Spleen (tissue), 11 donors: Measurements from ENCODE around the gene RNASEH2B. TPM values are rescaled to one million over a fixed set of nuclear protein-coding genes. Genes with fewer than 3 reads are reported as not detected.

Experiments used
- DNase-seq: peaks from one replicate; pipeline ENCODE4 v3.0.0-alpha.2; 2020
- H3K27ac ChIP-seq, 8 donors: fragments of 200-600 bp; sonication (generic) in 7 of 8; 1 replicate in 4 of 8; 2 replicates in 4 of 8; pipeline versions ENCODE4 v1.5.0 to v1.8.0; 2016 to 2021; ENCODE audit warnings: inconsistent platforms in 4 of 8, mild to moderate bottlenecking in 4 of 8, moderate library complexity in 1 of 8
- H3K27me3 ChIP-seq, 7 donors: fragments of 200-600 bp; sonication (generic) in 6 of 7; replicated peaks in 1 of 7; 1 replicate in 4 of 7; 2 replicates in 3 of 7; pipeline versions ENCODE4 v1.5.0 to v1.8.0; 2016 to 2021; ENCODE audit warnings: inconsistent platforms in 3 of 7, mild to moderate bottlenecking in 1 of 7
- H3K36me3 ChIP-seq, 6 donors: fragments of 200-600 bp; sonication (generic) in 5 of 6; 1 replicate in 4 of 6; 2 replicates in 2 of 6; pipeline versions ENCODE4 v1.5.0 to v1.8.0; 2016 to 2021; ENCODE audit warnings: inconsistent platforms in 2 of 6
- H3K4me1 ChIP-seq, 6 donors: fragments of 200-600 bp; sonication (generic) in 5 of 6; 1 replicate in 3 of 6; 2 replicates in 3 of 6; pipeline versions ENCODE4 v1.5.0 to v1.8.0; 2016 to 2021; ENCODE audit warnings: inconsistent platforms in 3 of 6
- H3K4me3 ChIP-seq, 8 donors: fragments of 200-600 bp; sonication (generic) in 7 of 8; 1 replicate in 4 of 8; 2 replicates in 4 of 8; pipeline versions ENCODE4 v1.5.0 to v1.8.0; 2016 to 2021; ENCODE audit warnings: inconsistent platforms in 4 of 8, mild to moderate bottlenecking in 4 of 8, moderate library complexity in 2 of 8
- H3K9me3 ChIP-seq, 8 donors: fragments of 200-600 bp; sonication (generic) in 7 of 8; 1 replicate in 4 of 8; 2 replicates in 4 of 8; pipeline versions ENCODE4 v1.5.0 to v1.8.0; 2016 to 2021; ENCODE audit warnings: inconsistent platforms in 4 of 8
- POLR2A ChIP-seq, 3 donors: fragments of 450-650 bp; IDR thresholded peaks; one replicate each; pipeline ENCODE4 v1.5.1; 2017; ENCODE audit warnings: antibody characterized with exemption in 3 of 3, mild to moderate bottlenecking in 1 of 3
- POLR2AphosphoS5 ChIP-seq, 3 donors: sonication (generic); formaldehyde crosslinking; IDR thresholded peaks; one replicate each; pipeline ENCODE4 v1.5.1; 2017; ENCODE audit warnings: antibody characterized with exemption in 3 of 3
- WGBS, 5 donors: extraction: QIAGEN DNeasy Blood & Tissue Kit in 3 of 5; methylation state at CpG; one replicate each; pipeline versions ENCODE4 v1.1.5 to v1.1.7; 2013 to 2018; 5-methylcytosine and 5-hydroxymethylcytosine counted together
- intact Hi-C: fragments of 100-400 bp; cut with DNase I; formaldehyde crosslinking; loops from one replicate; pipeline ENCODE4 v1.15.0; 2023; ENCODE audit warnings: low total_unique reads
- polyA plus RNA-seq, 3 donors: library from polyadenylated mRNA; stranded (reverse); fragments of 200-250 nt; gene quantifications; one replicate each; pipeline ENCODE4 v1.2.1, GENCODE V29; 2013
- total RNA-seq, 7 donors: library from RNA; depleted of rRNA in 3 of 7; stranded (reverse); fragments of >200 nt in 3 of 7; fragmentation: NEBNext Ultra II Directional in 4 of 7; extraction: Animal tissue kit (Norgen Biotek cat#: 25700) in 4 of 7; gene quantifications; one replicate each; pipeline versions ENCODE4 v1.1.0 to v1.2.1, GENCODE V29; 2016 to 2021
- TF ChIP-seq, protein P1 (sequence below), 11 experiments: fragments of 200-600 bp in 7 of 11; fragments of 450-650 bp in 4 of 11; sonication (generic) in 4 of 11; IDR thresholded peaks in 8 of 11; conservative IDR thresholded peaks in 3 of 11; 1 replicate in 7 of 11; 2 replicates in 4 of 11; pipeline versions ENCODE4 v1.4.0 to v1.8.0; 2016 to 2021; ENCODE audit warnings: antibody characterized with exemption in 11 of 11, inconsistent platforms in 4 of 11, mild to moderate bottlenecking in 1 of 11
- donor health status: healthy with polysubstance abuse.
- donor health status: DM: no; HTN: no; CAD: no; lungs with moderate emphysema.
- donor health status: DM: no; HTN: no; CAD: no.
- donor health status: Bipolar disorder and iron deficiency.
- donor health status: healthy.
- donor health status: DM: no; HTN: no; CAD: no.
- donor health status: DM: yes; HTN: yes; CAD: no.

RNASEH2B gene
- total and polyA plus RNA-seq, 10 donors: 57.2 to 129 (median 73.7) TPM

DNA sequence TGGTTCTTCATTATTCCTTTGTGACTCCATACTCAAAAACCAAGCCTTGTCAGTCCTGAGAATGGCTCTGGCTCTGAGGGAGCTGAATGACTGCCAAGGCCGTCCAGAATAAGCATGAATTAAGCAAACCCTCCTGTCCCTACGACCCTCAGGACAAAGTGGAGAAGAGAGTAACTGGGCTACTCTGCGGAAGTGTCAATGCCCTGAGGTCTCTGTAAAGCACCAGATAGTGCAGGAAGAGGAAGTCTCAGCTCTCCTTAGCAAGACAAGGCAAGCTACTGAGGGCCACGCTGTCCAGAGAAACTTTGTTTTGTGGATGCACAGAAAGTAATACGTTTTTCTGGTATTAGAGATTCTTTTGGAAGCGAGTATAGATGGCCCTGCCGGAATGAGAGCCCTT is 94.1 kb downstream of the RNASEH2B start:
- intact Hi-C loops: no loop called here

DNA sequence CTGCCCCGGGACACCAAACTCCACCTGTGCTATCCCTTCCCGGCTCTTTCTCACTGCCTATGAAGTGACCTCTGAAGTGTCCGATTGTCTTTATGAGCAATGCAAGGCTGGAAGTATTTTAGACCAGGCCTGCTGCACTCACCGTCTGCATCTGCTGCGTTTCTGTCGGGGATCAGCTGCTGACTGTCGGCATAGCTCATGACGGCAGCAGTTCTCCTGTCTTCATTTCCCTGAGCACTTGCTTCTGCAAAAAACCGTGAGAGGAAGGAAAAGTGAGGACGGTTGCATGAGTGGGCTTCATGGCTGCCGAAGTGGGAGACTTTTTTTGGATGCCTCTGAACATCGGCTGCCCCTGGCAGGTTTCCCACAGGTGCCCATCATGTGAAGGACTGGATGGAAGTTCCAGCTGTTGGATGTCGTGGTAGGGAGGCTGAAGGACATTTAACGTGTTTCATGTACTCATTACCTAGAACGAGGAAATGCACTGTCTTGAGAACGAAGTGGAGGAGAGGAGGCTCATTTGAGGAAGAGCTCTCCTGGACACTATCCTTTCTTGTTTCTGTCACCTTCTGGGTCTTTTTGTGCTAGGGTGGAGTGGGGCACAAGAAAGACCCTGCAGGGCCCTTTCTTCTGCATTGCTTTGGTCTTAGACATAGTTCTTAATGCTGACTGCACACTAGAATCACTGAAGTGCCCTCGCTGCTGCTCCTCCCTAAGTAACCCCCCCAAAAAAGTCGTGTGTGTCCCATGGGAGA is 94.7 kb downstream of the RNASEH2B start:
- 55 to 66% (median 62%) methylated on average over 17 to 18 of the region's 18 CpGs for WGBS, 5 donors
- Histone ChIP-seq H3K27ac (no peak overlapping the region), H3K4me1 (no peaks in the 10 kb centered on the region), H3K27me3 (peaks cover 0 to 6% (median 0%) of the 10 kb centered on the region in 7 donors), H3K36me3 (no peaks in the 10 kb centered on the region), H3K4me3 (no peak overlapping the region), H3K9me3 (no peaks in the 10 kb centered on the region)
- no peak for DNase-seq
- intact Hi-C loops: no loop called here
- TF ChIP-seq POLR2AphosphoS5 (IDR thresholded peaks at IDR 0.05) (no peak), POLR2A (IDR thresholded peaks at IDR 0.05) (no peak)
- TF ChIP-seq, protein P1, sequence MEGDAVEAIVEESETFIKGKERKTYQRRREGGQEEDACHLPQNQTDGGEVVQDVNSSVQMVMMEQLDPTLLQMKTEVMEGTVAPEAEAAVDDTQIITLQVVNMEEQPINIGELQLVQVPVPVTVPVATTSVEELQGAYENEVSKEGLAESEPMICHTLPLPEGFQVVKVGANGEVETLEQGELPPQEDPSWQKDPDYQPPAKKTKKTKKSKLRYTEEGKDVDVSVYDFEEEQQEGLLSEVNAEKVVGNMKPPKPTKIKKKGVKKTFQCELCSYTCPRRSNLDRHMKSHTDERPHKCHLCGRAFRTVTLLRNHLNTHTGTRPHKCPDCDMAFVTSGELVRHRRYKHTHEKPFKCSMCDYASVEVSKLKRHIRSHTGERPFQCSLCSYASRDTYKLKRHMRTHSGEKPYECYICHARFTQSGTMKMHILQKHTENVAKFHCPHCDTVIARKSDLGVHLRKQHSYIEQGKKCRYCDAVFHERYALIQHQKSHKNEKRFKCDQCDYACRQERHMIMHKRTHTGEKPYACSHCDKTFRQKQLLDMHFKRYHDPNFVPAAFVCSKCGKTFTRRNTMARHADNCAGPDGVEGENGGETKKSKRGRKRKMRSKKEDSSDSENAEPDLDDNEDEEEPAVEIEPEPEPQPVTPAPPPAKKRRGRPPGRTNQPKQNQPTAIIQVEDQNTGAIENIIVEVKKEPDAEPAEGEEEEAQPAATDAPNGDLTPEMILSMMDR (IDR thresholded peaks at IDR 0.05 in 8 of 11, conservative IDR thresholded peaks at IDR 0.05 in 3 of 11): no peak

More for the DNA sequence above, 94.1 kb downstream of the RNASEH2B start:
- Histone ChIP-seq H3K27me3 (peaks cover 0 to 6% (median 0%) of the 10 kb centered on the region in 7 donors), H3K27ac (no peak overlapping the region), H3K4me3 (no peak overlapping the region), H3K4me1 (no peaks in the 10 kb centered on the region), H3K9me3 (no peaks in the 10 kb centered on the region), H3K36me3 (no peaks in the 10 kb centered on the region)
- 75 to 82% (median 76%) methylated on average over 7 of the region's 7 CpGs for WGBS, 5 donors
- DNase-seq: no peak
- TF ChIP-seq, protein P1 (IDR thresholded peaks at IDR 0.05 in 8 of 11, conservative IDR thresholded peaks at IDR 0.05 in 3 of 11): no peak
- TF ChIP-seq POLR2AphosphoS5 (IDR thresholded peaks at IDR 0.05) (no peak), POLR2A (IDR thresholded peaks at IDR 0.05) (no peak)

DNA sequence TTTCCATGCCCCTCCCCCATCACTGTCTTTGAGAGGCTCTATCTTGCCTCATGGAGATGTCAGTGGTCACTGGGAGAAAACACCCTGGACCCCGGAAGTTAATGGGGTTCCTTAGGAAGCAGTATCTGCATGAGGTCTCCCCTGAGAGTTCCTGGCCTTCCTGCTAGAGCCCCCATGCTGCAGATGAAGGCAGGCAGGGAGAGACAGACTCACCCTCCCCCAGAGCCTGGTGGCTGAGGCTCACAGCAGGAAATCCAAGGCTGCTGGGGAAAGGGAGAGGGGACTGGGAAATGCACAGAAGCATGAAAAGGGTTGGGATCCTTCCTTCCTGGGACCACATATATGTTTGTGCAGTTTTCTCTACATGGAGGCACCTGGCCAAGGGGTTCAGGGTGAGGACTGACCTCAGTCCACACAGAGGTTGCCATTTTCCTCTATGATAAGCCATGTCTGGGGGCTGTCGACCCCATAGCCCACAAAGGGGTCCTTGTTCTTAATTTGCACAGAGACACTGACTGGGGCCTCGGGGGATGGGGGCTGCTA is 95.4 kb downstream of the RNASEH2B start:
- H3K9me3 ChIP-seq: no peaks in the 10 kb centered on the region
- no peak overlapping the region for H3K4me3 ChIP-seq
- peaks cover 0 to 6% (median 0%) of the 10 kb centered on the region in 7 donors for H3K27me3 ChIP-seq
- intact Hi-C loops: no loop called here
- no peaks in the 10 kb centered on the region for H3K36me3 ChIP-seq
- TF ChIP-seq, protein P1 (IDR thresholded peaks at IDR 0.05 in 8 of 11, conservative IDR thresholded peaks at IDR 0.05 in 3 of 11): no peak
- TF ChIP-seq POLR2A (IDR thresholded peaks at IDR 0.05) (no peak), POLR2AphosphoS5 (IDR thresholded peaks at IDR 0.05) (no peak)
- DNase-seq: no peak
- H3K27ac ChIP-seq: no peak overlapping the region
- H3K4me1 ChIP-seq: no peaks in the 10 kb centered on the region
- WGBS, 5 donors: 70 to 90% (median 73%) methylated on average over 3 of the region's 3 CpGs

GRCh38 chr13:51005566-51005965 is 96.0 kb downstream of the RNASEH2B start:
- Histone ChIP-seq H3K27ac (no peak overlapping the region), H3K36me3 (no peaks in the 10 kb centered on the region), H3K4me1 (no peaks in the 10 kb centered on the region), H3K4me3 (no peak overlapping the region), H3K9me3 (no peaks in the 10 kb centered on the region), H3K27me3 (peaks cover 0 to 6% (median 0%) of the 10 kb centered on the region in 7 donors)
- intact Hi-C loops: no loop called here
- TF ChIP-seq, protein P1 (IDR thresholded peaks at IDR 0.05 in 8 of 11, conservative IDR thresholded peaks at IDR 0.05 in 3 of 11): no peak
- TF ChIP-seq POLR2A (IDR thresholded peaks at IDR 0.05): no peak
- no peak for TF ChIP-seq POLR2AphosphoS5 (IDR thresholded peaks at IDR 0.05)
- DNase-seq: no peak
- WGBS, 5 donors: 71 to 93% (median 83%) methylated on average over 4 of the region's 4 CpGs
